Astrocyte (in vitro differentiated cells and primary cell): Measurements from ENCODE around the gene SLC1A3.

Source experiments
- EZH2 ChIP-seq: IDR thresholded peaks from 2 replicates; pipeline ENCODE4 v1.6.1; 2012; ENCODE audit warnings: mild to moderate bottlenecking, low read length, inconsistent platforms; ENCODE audit not compliant: insufficient read depth
- TF ChIP-seq, protein P1 (sequence below): IDR thresholded peaks from 2 replicates; pipeline ENCODE4 v1.5.1; 2011; ENCODE audit warnings: low read depth, mild to moderate bottlenecking, inconsistent platforms, low read length, moderate library complexity; ENCODE audit not compliant: insufficient read depth

DNA sequence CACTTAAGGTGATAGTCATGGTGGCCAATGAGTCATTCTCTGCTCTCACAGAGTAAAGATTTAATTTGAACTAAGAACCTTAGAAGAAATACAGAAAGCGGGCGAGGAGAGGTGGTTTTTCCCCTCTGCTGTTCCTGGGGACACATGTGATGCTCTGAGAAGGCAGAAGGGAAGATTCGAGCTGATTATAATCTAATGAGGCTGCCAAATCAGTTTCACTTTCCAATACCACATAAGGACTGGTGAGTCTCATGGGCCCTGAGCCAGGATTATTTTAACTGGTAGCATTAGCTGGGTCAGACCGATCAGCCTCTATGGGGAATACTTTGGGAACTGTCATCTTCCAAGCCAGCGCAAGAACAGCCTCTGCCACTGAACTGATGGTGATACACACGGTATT, 116.5 kb downstream of the SLC1A3 start:
- TF ChIP-seq, protein P1, sequence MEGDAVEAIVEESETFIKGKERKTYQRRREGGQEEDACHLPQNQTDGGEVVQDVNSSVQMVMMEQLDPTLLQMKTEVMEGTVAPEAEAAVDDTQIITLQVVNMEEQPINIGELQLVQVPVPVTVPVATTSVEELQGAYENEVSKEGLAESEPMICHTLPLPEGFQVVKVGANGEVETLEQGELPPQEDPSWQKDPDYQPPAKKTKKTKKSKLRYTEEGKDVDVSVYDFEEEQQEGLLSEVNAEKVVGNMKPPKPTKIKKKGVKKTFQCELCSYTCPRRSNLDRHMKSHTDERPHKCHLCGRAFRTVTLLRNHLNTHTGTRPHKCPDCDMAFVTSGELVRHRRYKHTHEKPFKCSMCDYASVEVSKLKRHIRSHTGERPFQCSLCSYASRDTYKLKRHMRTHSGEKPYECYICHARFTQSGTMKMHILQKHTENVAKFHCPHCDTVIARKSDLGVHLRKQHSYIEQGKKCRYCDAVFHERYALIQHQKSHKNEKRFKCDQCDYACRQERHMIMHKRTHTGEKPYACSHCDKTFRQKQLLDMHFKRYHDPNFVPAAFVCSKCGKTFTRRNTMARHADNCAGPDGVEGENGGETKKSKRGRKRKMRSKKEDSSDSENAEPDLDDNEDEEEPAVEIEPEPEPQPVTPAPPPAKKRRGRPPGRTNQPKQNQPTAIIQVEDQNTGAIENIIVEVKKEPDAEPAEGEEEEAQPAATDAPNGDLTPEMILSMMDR, result no peak
- TF ChIP-seq EZH2, result no peak
